K562 (cell line): ENCODE measurements around the gene MGST2. TPM values are rescaled to one million over a fixed set of nuclear protein-coding genes. Genes with fewer than 3 reads are reported as not detected.

ENCODE experiments used
- ATAC-seq: fragments of 200-7000 bp; cut with Tn5 transposase; 3 replicates; pipeline ENCODE4 v1.9.1; 2020; ENCODE audit warnings: moderate library complexity
- BruUV-seq: library from RNA; stranded (reverse); fragments of 400-500 nt; replicated peaks from 2 replicates; lab custom pipeline; 2021; lab: Mats Ljungman, UMichigan
- CTCF ChIA-PET: fragments of 300-600 bp; formaldehyde crosslinking; extraction: SDS; loops from one replicate; lab custom pipeline; 2021; ENCODE audit warnings: low intra/inter-chr PET ratio; lab: Yijun Ruan, JAX
- POLR2A ChIA-PET: fragments of 300-600, 350-650 bp; sonication (Branson Sonifier 250); formaldehyde crosslinking; extraction: SDS; loops from one replicate; lab custom pipeline; 2021; ENCODE audit warnings: antibody characterized with exemption, inconsistent platforms; lab: Yijun Ruan, JAX
- DNase-seq, 4 experiments: peaks; one replicate each; pipeline versions ENCODE4 v3.0.0 to v3.0.0-alpha.2; 2011 to 2018; ENCODE audit warnings: low spot score in 3 of 4, mixed read lengths in 3 of 4; ENCODE audit errors: extremely low read depth in 1 of 4
- FAIRE-seq: peaks from 2 replicates; lab custom pipeline; 2011; peaks lifted over from hg19 to GRCh38; lab: Jason Lieb, UNC
- H2AFZ ChIP-seq: 2 replicates; pipeline ENCODE4 v1.6.0; 2011; ENCODE audit warnings: low read depth, low read length, control low read depth, inconsistent platforms
- H3K27ac ChIP-seq: fragments of 200-600 bp; 3 replicates; pipeline ENCODE4 v1.8.0; 2011; ENCODE audit warnings: low read depth, mild to moderate bottlenecking, control low read depth, inconsistent platforms, low read length, moderate library complexity, mixed read lengths; ENCODE audit errors: extremely low read depth
- H3K27me3 ChIP-seq, 2 experiments: fragments of 300-600 bp in 1 of 2; 2 replicates in 1 of 2; 3 replicates in 1 of 2; pipeline versions ENCODE4 v1.6.0 to v1.8.0; 2011; ENCODE audit warnings: inconsistent platforms in 2 of 2, low read length in 2 of 2, mild to moderate bottlenecking in 1 of 2, mixed read lengths in 1 of 2, moderate library complexity in 1 of 2; ENCODE audit not compliant: control insufficient read depth in 2 of 2, insufficient read depth in 2 of 2
- H3K36me3 ChIP-seq: fragments of 300-600 bp; 3 replicates; pipeline ENCODE4 v1.8.0; 2011; ENCODE audit warnings: mild to moderate bottlenecking, low read length, inconsistent platforms; ENCODE audit not compliant: control insufficient read depth, insufficient read depth
- H3K4me1 ChIP-seq, 2 experiments: fragments of 200-600 bp in 1 of 2; replicated peaks in 1 of 2; 2 replicates in 1 of 2; 3 replicates in 1 of 2; pipeline versions ENCODE4 v1.5.1 to v1.8.0; 2011; ENCODE audit warnings: inconsistent platforms in 2 of 2, low read length in 2 of 2, mild to moderate bottlenecking in 1 of 2, mixed read lengths in 1 of 2, moderate library complexity in 1 of 2; ENCODE audit not compliant: control insufficient read depth in 2 of 2, insufficient read depth in 2 of 2
- H3K4me2 ChIP-seq: 2 replicates; pipeline ENCODE4 v1.6.1; 2011; ENCODE audit warnings: low read length, control low read depth, inconsistent platforms, mixed read lengths; ENCODE audit not compliant: insufficient read depth
- H3K4me3 ChIP-seq: fragments of 200-600 bp; sonication (generic), shearing (Covaris generic); 2 replicates; pipeline ENCODE4 v1.5.1; 2016; ENCODE audit warnings: control low read depth, inconsistent platforms
- H3K79me2 ChIP-seq: fragments of 200-600 bp; 3 replicates; pipeline ENCODE4 v1.8.0; 2011; ENCODE audit warnings: low read length, inconsistent platforms; ENCODE audit not compliant: control insufficient read depth, insufficient read depth
- H3K9ac ChIP-seq, 2 experiments: 2 replicates each; pipeline versions ENCODE4 v1.6.0 to v1.6.1; 2011; ENCODE audit warnings: low read depth in 2 of 2, low read length in 2 of 2, control low read depth in 1 of 2, inconsistent platforms in 1 of 2, mild to moderate bottlenecking in 1 of 2, mixed read lengths in 1 of 2; ENCODE audit not compliant: insufficient read depth in 1 of 2
- H3K9me1 ChIP-seq: one replicate; pipeline ENCODE4 v1.6.0; 2011; ENCODE audit warnings: inconsistent platforms, mild to moderate bottlenecking, low read length, moderate library complexity; ENCODE audit not compliant: control insufficient read depth, insufficient read depth
- H3K9me3 ChIP-seq: replicated peaks from 2 replicates; pipeline ENCODE4 v1.5.1; 2011; ENCODE audit warnings: low read depth, low read length, inconsistent platforms; ENCODE audit not compliant: control insufficient read depth, insufficient read depth
- H4K20me1 ChIP-seq: replicated peaks from 2 replicates; pipeline ENCODE4 v1.6.1; 2011; ENCODE audit warnings: low read length, inconsistent platforms, mixed read lengths; ENCODE audit not compliant: control insufficient read depth, insufficient read depth
- ARID1B ChIP-seq: fragments of 450-650 bp; IDR thresholded peaks from 2 replicates; pipeline ENCODE4 v1.6.1; 2016; ENCODE audit warnings: antibody characterized with exemption, mild to moderate bottlenecking, inconsistent platforms
- ATF7 ChIP-seq: fragments of 450-650 bp; IDR thresholded peaks from 2 replicates; pipeline ENCODE4 v1.7.1; 2014; ENCODE audit warnings: mild to moderate bottlenecking, moderate library complexity
- DMBX1 ChIP-seq: fragments of 250-450 bp; sonication (Bioruptor Pico); IDR thresholded peaks from 2 replicates; pipeline ENCODE4 v1.8.0; 2022; ENCODE audit warnings: inconsistent platforms, mild to moderate bottlenecking, moderate library complexity, borderline replicate concordance
- DPF2 ChIP-seq: fragments of 450-650 bp; IDR thresholded peaks from 2 replicates; pipeline ENCODE4 v1.6.1; 2016
- EP300 ChIP-seq: IDR thresholded peaks from 2 replicates; pipeline ENCODE4 v1.6.1; 2012; ENCODE audit warnings: low read length, improper control_type of control experiment
- FOSL1 ChIP-seq: fragments of 200-800 bp; sonication (Bioruptor generic); conservative IDR thresholded peaks from 2 replicates; pipeline ENCODE4 v1.6.1; 2016; ENCODE audit warnings: missing genetic modification characterization, missing compliant biosample characterization
- HOXB6 ChIP-seq: fragments of 250-450 bp; sonication (Bioruptor Pico); IDR thresholded peaks from 2 replicates; pipeline ENCODE4 v1.5.1; 2022; ENCODE audit warnings: mild to moderate bottlenecking, borderline replicate concordance
- IRF1 ChIP-seq: sonication (generic); formaldehyde crosslinking; IDR thresholded peaks from 2 replicates; pipeline ENCODE4 v1.8.0; 2022; ENCODE audit warnings: missing genetic modification reagents, mild to moderate bottlenecking, borderline replicate concordance
- NCOR1 ChIP-seq: fragments of 450-650 bp; IDR thresholded peaks from 2 replicates; pipeline ENCODE4 v1.6.1; 2016; ENCODE audit warnings: mild to moderate bottlenecking, moderate library complexity
- PHB2 ChIP-seq: fragments of 450-650 bp; IDR thresholded peaks from 2 replicates; pipeline ENCODE4 v1.6.1; 2017; ENCODE audit warnings: low read depth
- PPARD ChIP-seq: fragments of 250-450 bp; sonication (Bioruptor Pico); IDR thresholded peaks from 2 replicates; pipeline ENCODE4 v1.8.0; 2022; ENCODE audit warnings: inconsistent platforms, mild to moderate bottlenecking, moderate library complexity
- SMAD2 ChIP-seq: fragments of 150-350 bp; IDR thresholded peaks from 2 replicates; pipeline ENCODE4 v1.6.1; 2014; ENCODE audit warnings: low read depth, mild to moderate bottlenecking, low read length
- SMARCA4 ChIP-seq: fragments of 450-650 bp; IDR thresholded peaks from 2 replicates; pipeline ENCODE4 v1.6.1; 2016
- SOX6 ChIP-seq: fragments of 450-650 bp; IDR thresholded peaks from 2 replicates; pipeline ENCODE4 v1.6.1; 2014; ENCODE audit warnings: mild to moderate bottlenecking
- TEAD4 ChIP-seq, 2 experiments: sonication (generic) in 1 of 2; formaldehyde crosslinking in 1 of 2; IDR thresholded peaks; 2 replicates each; pipeline versions ENCODE4 v1.6.1 to v1.8.0; 2012 to 2022; ENCODE audit warnings: borderline replicate concordance in 1 of 2, inconsistent platforms in 1 of 2, low read length in 1 of 2, mild to moderate bottlenecking in 1 of 2, missing genetic modification reagents in 1 of 2
- TFE3 ChIP-seq: fragments of 450-650 bp; formaldehyde crosslinking; IDR thresholded peaks from 2 replicates; pipeline ENCODE4 v1.4.0; 2020; ENCODE audit warnings: mild to moderate bottlenecking, mixed read lengths
- TRIM24 ChIP-seq, 2 experiments: fragments of 450-650 bp; IDR thresholded peaks; 2 replicates each; pipeline ENCODE4 v1.6.1; 2016
- ZBTB12 ChIP-seq: fragments of 250-450 bp; sonication (Bioruptor Pico); IDR thresholded peaks from 2 replicates; pipeline ENCODE4 v1.4.0; 2020
- ZBTB17 ChIP-seq: fragments of 450-650 bp; formaldehyde crosslinking; IDR thresholded peaks from 2 replicates; pipeline ENCODE4 v1.4.0; 2020; ENCODE audit warnings: mild to moderate bottlenecking
- ZEB2 ChIP-seq: fragments of 450-650 bp; IDR thresholded peaks from 2 replicates; pipeline ENCODE4 v1.6.1; 2016
- ZNF217 ChIP-seq: sonication (generic); formaldehyde crosslinking; IDR thresholded peaks from 2 replicates; pipeline ENCODE4 v1.8.0; 2022; ENCODE audit warnings: mild to moderate bottlenecking, missing genetic modification reagents
- WGBS: fragments of 100-300 bp; shearing (Covaris generic); methylation state at CpG from one replicate; pipeline ENCODE4 v1.1.6; 2016; ENCODE audit warnings: low coverage, mixed read lengths; ENCODE audit not compliant: insufficient coverage; ENCODE audit errors: missing lambda C conversion rate; 5-methylcytosine and 5-hydroxymethylcytosine counted together
- in situ Hi-C: fragments of 300-500 bp; cut with MboI; formaldehyde crosslinking; loops from 4 replicates; pipeline ENCODE4 v1.15.0; 2018; ENCODE audit warnings: inconsistent platforms, mixed read lengths
- intact Hi-C: fragments of 100-400 bp; cut with micrococcal nuclease; formaldehyde crosslinking; loops from 2 replicates; pipeline ENCODE4 v1.14.2; 2022
- polyA plus RNA-seq, 8 experiments: library from polyadenylated mRNA; depleted of rRNA in 4 of 8; stranded (reverse) in 5 of 8; unstranded in 3 of 8; fragments of >200 nt; fragmentation: Nextera tagmentation in 2 of 8; fragmentation: Illumina TruSeq in 1 of 8; extraction: Ambion mirVana in 2 of 8; extraction: Trizol in 1 of 8; gene quantifications; 2 replicates each; pipeline versions ENCODE4 v1.2.1 to v1.2.3, GENCODE V29; 2011 to 2014; ENCODE audit warnings: inconsistent platforms in 1 of 8, missing spikeins in 1 of 8
- total RNA-seq, 7 experiments: library from RNA; depleted of rRNA in 6 of 7; stranded (reverse); fragments of >200 nt in 6 of 7; fragmentation: Illumina TruSeq in 2 of 7; extraction: Trizol in 2 of 7; gene quantifications; 2 replicates each; pipeline versions ENCODE4 v1.2.1 to v1.2.3, GENCODE V29; 2011 to 2021; ENCODE audit warnings: low replicate concordance in 1 of 7

MGST2 gene
- total and polyA plus RNA-seq, 9 of the 15 experiments (the other 6 are each of a cell fraction or from before 2014, with no cell fraction given) = 38.7 to 115 (median 84.6) TPM

GRCh38 chr4:139685180-139685579, 19.6 kb downstream of the MGST2 start (continued):
- TF ChIP-seq SMARCA4 (peak; percentile 56; the same call in 1 of the 2 replicates), PHB2 (no peak), DMBX1 (CRISPR knock-in tag) (peak; percentile 24; the same call in 1 of the 2 replicates), ZNF217 (CRISPR knock-in tag) (no peak), DPF2 (peak; percentile 33; the same call in 1 of the 2 replicates), ZEB2 (0 out of 2 replicates have a peak, but pooled peaks have one; percentile 20), ZBTB17 (CRISPR knock-in tag) (no peak), FOSL1 (tag) (peak; percentile 44), HOXB6 (CRISPR knock-in tag) (no peak)

- ChIA-PET POLR2A (interaction anchor here (1.8 kb wide), 1 partner anchor 20 kb away, joined by 4 read pairs; the partner anchor contains the start of gene MGST2), CTCF (no interaction called here)
- H3K9me1 ChIP-seq = no peaks in the 10 kb centered on the region
- WGBS = 0% methylated on average over 1 of the region's 1 CpG
- DNase-seq = peak in 1 of 4 experiments; percentile 65
- no peak overlapping the region for H3K4me3 ChIP-seq
- peaks cover 24% of the 10 kb centered on the region; the same call in 2 of the 3 replicates for H3K36me3 ChIP-seq
- BruUV-seq = no TSS peak
- intact Hi-C loops (no loop called here), in situ Hi-C loops (no loop called here)
- H2AFZ ChIP-seq = no peak overlapping the region
- peak overlapping the region; percentile 31; the same call in 2 of the 3 replicates for H3K27ac ChIP-seq
- H3K79me2 ChIP-seq = peaks cover 12% of the 10 kb centered on the region
- H3K9ac ChIP-seq = no peak overlapping the region
- H4K20me1 ChIP-seq = no peaks in the 10 kb centered on the region
- peak; percentile 65 for ATAC-seq
- no peak overlapping the region for H3K4me2 ChIP-seq
- peak; percentile 70 for FAIRE-seq
- H3K4me1 ChIP-seq = peaks cover 4 to 43% of the 10 kb centered on the region in 2 experiments; a peak in 4 of 5 replicates
- no peaks in the 10 kb centered on the region for H3K27me3 ChIP-seq
- H3K9me3 ChIP-seq = peaks cover 14% of the 10 kb centered on the region
- TF ChIP-seq SMAD2 = no peak
- no peak for TF ChIP-seq IRF1 (CRISPR knock-in tag)
- TF ChIP-seq TRIM24 (IDR thresholded peaks at IDR 0.05) = peak; percentile 52 to 72; a peak in 2 of 4 replicates
- TF ChIP-seq PPARD = no peak
- TF ChIP-seq SOX6 = 0 out of 2 replicates have a peak, but pooled peaks have one; percentile 49
- TF ChIP-seq ARID1B = peak; percentile 84
- TF ChIP-seq NCOR1 = peak; percentile 69
- peak; percentile 43; the same call in 1 of the 2 replicates for TF ChIP-seq EP300
- no peak for TF ChIP-seq ATF7
- no peak for TF ChIP-seq ZBTB12 (CRISPR knock-in tag)
- peak; percentile 75 for TF ChIP-seq TEAD4 (IDR thresholded peaks at IDR 0.05; ENCODE audit: low read length)
- no peak for TF ChIP-seq TEAD4 (CRISPR knock-in tag; IDR thresholded peaks at IDR 0.05; ENCODE audit: borderline replicate concordance)
- TF ChIP-seq TFE3 (CRISPR knock-in tag) = no peak
Measured at GRCh38 chr4:139686130-139686529, 20.5 kb downstream of the MGST2 start.
